ENCODE measurements around the gene NCK2.

The NCK2 gene

DNA sequence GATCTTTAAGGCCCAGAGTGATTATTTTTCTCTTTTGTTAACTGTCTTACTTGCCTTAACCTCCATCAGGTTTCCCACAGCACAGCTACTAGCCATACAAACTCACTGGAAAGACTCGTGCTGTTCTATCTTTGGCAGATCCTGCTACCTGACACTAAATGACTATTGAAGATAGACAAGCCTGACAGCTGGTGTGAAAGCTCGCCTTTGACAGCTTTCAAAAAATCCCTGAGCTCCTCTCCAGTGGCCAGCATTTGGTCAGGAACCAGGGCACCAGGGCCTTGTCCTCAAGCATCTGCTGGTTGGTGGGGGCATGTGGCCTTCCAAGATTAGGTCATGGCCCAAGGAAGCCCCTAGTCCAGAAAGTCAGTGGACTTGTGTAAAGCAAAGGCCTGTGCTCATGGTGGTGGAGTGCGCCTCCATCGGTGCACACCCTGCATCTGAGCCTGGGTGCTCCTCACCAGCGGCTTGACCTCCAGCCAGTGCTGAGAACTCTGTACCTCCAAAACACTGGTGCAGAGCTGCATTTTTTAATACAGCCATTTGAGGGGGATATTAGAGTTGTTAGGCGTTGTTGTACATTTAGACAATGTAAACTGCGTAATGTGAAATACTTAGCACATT is 158.5 kb downstream of the NCK2 start:
- Histone ChIP-seq H3K27me3 (ENCODE audit: low read length) (no peaks in the 10 kb centered on the region), H3K9me3 (ENCODE audit: insufficient read depth, low read length) (no peaks in the 10 kb centered on the region), H3K4me2 (ENCODE audit: low read depth, low read length, poor library complexity, severe bottlenecking) (no peak overlapping the region), H3F3A (ENCODE audit: insufficient read depth) (no peaks in the 10 kb centered on the region), H4K20me1 (ENCODE audit: low read depth, low read length) (no peaks in the 10 kb centered on the region), H3K79me2 (ENCODE audit: insufficient read depth, low read length) (no peaks in the 10 kb centered on the region), H3K27ac (ENCODE audit: low read depth, low read length) (no peak overlapping the region), H2AFZ (ENCODE audit: low read depth, low read length, severe bottlenecking) (no peak overlapping the region), H3K4me3 (ENCODE audit: insufficient read depth, low read length, poor library complexity, severe bottlenecking) (no peak overlapping the region), H3K36me3 (ENCODE audit: low read length) (no peaks in the 10 kb centered on the region), H3K9me2 (replicated peaks; ENCODE audit: insufficient read depth, low read length) (no peaks in the 10 kb centered on the region), H3K9ac (ENCODE audit: low read length) (no peak overlapping the region)
- no peak for TF ChIP-seq EZH2phosphoT487 (conservative IDR thresholded peaks at IDR 0.05; ENCODE audit: low read length)
- TF ChIP-seq, protein P1, sequence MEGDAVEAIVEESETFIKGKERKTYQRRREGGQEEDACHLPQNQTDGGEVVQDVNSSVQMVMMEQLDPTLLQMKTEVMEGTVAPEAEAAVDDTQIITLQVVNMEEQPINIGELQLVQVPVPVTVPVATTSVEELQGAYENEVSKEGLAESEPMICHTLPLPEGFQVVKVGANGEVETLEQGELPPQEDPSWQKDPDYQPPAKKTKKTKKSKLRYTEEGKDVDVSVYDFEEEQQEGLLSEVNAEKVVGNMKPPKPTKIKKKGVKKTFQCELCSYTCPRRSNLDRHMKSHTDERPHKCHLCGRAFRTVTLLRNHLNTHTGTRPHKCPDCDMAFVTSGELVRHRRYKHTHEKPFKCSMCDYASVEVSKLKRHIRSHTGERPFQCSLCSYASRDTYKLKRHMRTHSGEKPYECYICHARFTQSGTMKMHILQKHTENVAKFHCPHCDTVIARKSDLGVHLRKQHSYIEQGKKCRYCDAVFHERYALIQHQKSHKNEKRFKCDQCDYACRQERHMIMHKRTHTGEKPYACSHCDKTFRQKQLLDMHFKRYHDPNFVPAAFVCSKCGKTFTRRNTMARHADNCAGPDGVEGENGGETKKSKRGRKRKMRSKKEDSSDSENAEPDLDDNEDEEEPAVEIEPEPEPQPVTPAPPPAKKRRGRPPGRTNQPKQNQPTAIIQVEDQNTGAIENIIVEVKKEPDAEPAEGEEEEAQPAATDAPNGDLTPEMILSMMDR (IDR thresholded peaks at IDR 0.05; ENCODE audit: insufficient read depth, low read length, poor library complexity, severe bottlenecking): no peak

DNA sequence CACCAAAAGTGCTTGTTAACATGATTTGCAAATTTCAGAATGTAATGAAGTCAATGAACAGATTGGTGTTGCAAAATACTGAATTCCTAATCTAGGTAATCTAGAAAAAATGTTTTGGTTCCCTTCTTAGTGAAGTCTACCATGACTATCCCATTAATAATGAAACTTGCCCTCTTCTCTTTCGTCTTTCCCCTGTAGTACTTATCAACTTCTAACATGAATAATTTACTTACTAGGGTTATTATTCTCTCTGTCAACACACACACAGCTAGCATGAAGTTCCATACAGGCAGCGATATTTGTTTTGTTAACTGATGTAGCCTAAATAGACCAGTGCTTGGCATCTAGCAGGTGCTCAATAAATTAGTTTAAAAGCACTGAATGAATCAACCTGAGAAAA is 160.2 kb downstream of the NCK2 start:
- no peak overlapping the region for H3K27ac ChIP-seq (ENCODE audit: low read depth, low read length)
- no peaks in the 10 kb centered on the region for H3K9me2 ChIP-seq (replicated peaks; ENCODE audit: insufficient read depth, low read length)
- H3K36me3 ChIP-seq (ENCODE audit: low read length): no peaks in the 10 kb centered on the region
- H3K79me2 ChIP-seq (ENCODE audit: insufficient read depth, low read length): no peaks in the 10 kb centered on the region
- H3K4me2 ChIP-seq (ENCODE audit: low read depth, low read length, poor library complexity, severe bottlenecking): no peak overlapping the region
- H3F3A ChIP-seq (ENCODE audit: insufficient read depth): no peaks in the 10 kb centered on the region
- no peaks in the 10 kb centered on the region for H3K27me3 ChIP-seq (ENCODE audit: low read length)
- H3K9ac ChIP-seq (ENCODE audit: low read length): no peak overlapping the region
- TF ChIP-seq EZH2phosphoT487 (conservative IDR thresholded peaks at IDR 0.05; ENCODE audit: low read length): no peak
- TF ChIP-seq, protein P1 (IDR thresholded peaks at IDR 0.05; ENCODE audit: insufficient read depth, low read length, poor library complexity, severe bottlenecking): no peak
- H2AFZ ChIP-seq (ENCODE audit: low read depth, low read length, severe bottlenecking): no peak overlapping the region
- no peaks in the 10 kb centered on the region for H3K9me3 ChIP-seq (ENCODE audit: insufficient read depth, low read length)
- H4K20me1 ChIP-seq (ENCODE audit: low read depth, low read length): no peaks in the 10 kb centered on the region
- no peak overlapping the region for H3K4me3 ChIP-seq (ENCODE audit: insufficient read depth, low read length, poor library complexity, severe bottlenecking)

DNA sequence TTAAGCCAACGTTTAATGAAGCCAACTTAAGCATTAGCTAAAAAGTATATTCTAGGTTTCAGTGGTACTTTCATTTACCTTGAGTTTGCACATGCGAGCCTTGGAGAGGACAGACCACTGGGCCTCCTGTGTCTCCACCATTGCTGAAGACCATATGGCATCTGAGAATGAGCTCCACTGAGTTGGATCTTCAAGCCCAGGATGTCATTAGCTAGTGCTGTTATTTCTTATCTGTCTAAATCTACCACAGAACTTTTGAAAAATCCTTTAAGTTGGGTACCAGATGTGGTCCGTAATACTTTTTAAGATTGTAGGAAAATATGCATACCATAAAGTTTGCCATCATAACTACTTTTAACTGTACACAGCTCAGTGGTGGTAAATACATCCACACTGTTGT is 161.8 kb downstream of the NCK2 start:
- TF ChIP-seq, protein P1 (IDR thresholded peaks at IDR 0.05; ENCODE audit: insufficient read depth, low read length, poor library complexity, severe bottlenecking): no peak
- H3K4me3 ChIP-seq (ENCODE audit: insufficient read depth, low read length, poor library complexity, severe bottlenecking): no peak overlapping the region
- H4K20me1 ChIP-seq (ENCODE audit: low read depth, low read length): no peaks in the 10 kb centered on the region
- no peak overlapping the region for H3K9ac ChIP-seq (ENCODE audit: low read length)
- no peaks in the 10 kb centered on the region for H3F3A ChIP-seq (ENCODE audit: insufficient read depth)
- no peak overlapping the region for H3K27ac ChIP-seq (ENCODE audit: low read depth, low read length)
- no peaks in the 10 kb centered on the region for H3K36me3 ChIP-seq (ENCODE audit: low read length)
- no peaks in the 10 kb centered on the region for H3K9me2 ChIP-seq (replicated peaks; ENCODE audit: insufficient read depth, low read length)
- H3K9me3 ChIP-seq (ENCODE audit: insufficient read depth, low read length): no peaks in the 10 kb centered on the region
- H3K79me2 ChIP-seq (ENCODE audit: insufficient read depth, low read length): no peaks in the 10 kb centered on the region
- H3K4me2 ChIP-seq (ENCODE audit: low read depth, low read length, poor library complexity, severe bottlenecking): no peak overlapping the region
- H2AFZ ChIP-seq (ENCODE audit: low read depth, low read length, severe bottlenecking): no peak overlapping the region
- H3K27me3 ChIP-seq (ENCODE audit: low read length): no peaks in the 10 kb centered on the region
